ENCODE measurements around the gene UBAP2. TPM values are rescaled to one million over a fixed set of nuclear protein-coding genes. Genes with fewer than 3 reads are reported as not detected.

The UBAP2 gene
- total RNA-seq, 3 donors from 2014 or later (not counting 1 experiment from before 2014, with no cell fraction given) = 30.2 to 34.4 (median 31.1) TPM

- no peaks in the 10 kb centered on the region for H3K4me1 Mint-ChIP-seq
- intact Hi-C loops (cut with micrococcal nuclease) = no loop called here
- H3K9me3 ChIP-seq (ENCODE audit: control insufficient read depth, insufficient read depth, low read length) = no peaks in the 10 kb centered on the region
- no peak overlapping the region for H3K27ac ChIP-seq (ENCODE audit: low read length)
- no peaks in the 10 kb centered on the region for H3K27me3 ChIP-seq (ENCODE audit: control insufficient read depth, insufficient read depth, low read length)
- TF ChIP-seq CTCF (IDR thresholded peaks at IDR 0.05) = no peak
- H3K36me3 ChIP-seq (ENCODE audit: control insufficient read depth, insufficient read depth, low read length) = peaks cover 51% of the 10 kb centered on the region
- H3K27ac Mint-ChIP-seq = peak overlapping the region in 1 of 2 donors; percentile 5
- H3K4me3 ChIP-seq (ENCODE audit: low read length) = no peak overlapping the region
- no peaks in the 10 kb centered on the region for H3K27me3 Mint-ChIP-seq (ENCODE audit: low read depth in 2 of 2)
- no peaks in the 10 kb centered on the region for H3K9me3 Mint-ChIP-seq
- no peak overlapping the region for H3K4me3 Mint-ChIP-seq
- DNase-seq = no peak
- H3K36me3 Mint-ChIP-seq = peaks cover 14% of the 10 kb centered on the region
- no peak for ATAC-seq
- H3K4me1 ChIP-seq (ENCODE audit: control insufficient read depth, insufficient read depth, low read length) = no peaks in the 10 kb centered on the region
These were observed 38.2 kb upstream of the UBAP2 start for GRCh38 chr9:34086864-34087263.

- no peaks in the 10 kb centered on the region for H3K4me1 ChIP-seq (ENCODE audit: control insufficient read depth, insufficient read depth, low read length)
- Mint-ChIP-seq H3K4me1 (no peaks in the 10 kb centered on the region), H3K27ac (peak overlapping the region; percentile 35 to 36), H3K4me3 (no peak overlapping the region), H3K27me3 (ENCODE audit: low read depth in 2 of 2) (no peaks in the 10 kb centered on the region), H3K9me3 (no peaks in the 10 kb centered on the region), H3K36me3 (peaks cover 12% of the 10 kb centered on the region)
- 89% methylated on average over 5 of the region's 6 CpGs for WGBS (ENCODE audit: insufficient coverage)
- no peaks in the 10 kb centered on the region for H3K27me3 ChIP-seq (ENCODE audit: control insufficient read depth, insufficient read depth, low read length)
- no peak overlapping the region for H3K27ac ChIP-seq (ENCODE audit: low read length)
- H3K9me3 ChIP-seq (ENCODE audit: control insufficient read depth, insufficient read depth, low read length) = no peaks in the 10 kb centered on the region
- peaks cover 43% of the 10 kb centered on the region for H3K36me3 ChIP-seq (ENCODE audit: control insufficient read depth, insufficient read depth, low read length)
- ATAC-seq (no peak), DNase-seq (no peak)
- no peak for TF ChIP-seq CTCF (IDR thresholded peaks at IDR 0.05)
- intact Hi-C loops (cut with micrococcal nuclease) = no loop called here
- no peak overlapping the region for H3K4me3 ChIP-seq (ENCODE audit: low read length)
These were observed 37.2 kb upstream of the UBAP2 start for GRCh38 chr9:34085581-34086500.

GRCh38 chr9:34084562-34084961 is 35.9 kb upstream of the UBAP2 start:
- peak overlapping the region in 1 of 2 donors; percentile 8 for H3K27ac Mint-ChIP-seq
- no peaks in the 10 kb centered on the region for H3K9me3 Mint-ChIP-seq
- intact Hi-C loops (cut with micrococcal nuclease) = no loop called here
- WGBS (ENCODE audit: insufficient coverage) = 56% methylated on average over 1 of the region's 1 CpG
- no peaks in the 10 kb centered on the region for H3K9me3 ChIP-seq (ENCODE audit: control insufficient read depth, insufficient read depth, low read length)
- H3K36me3 Mint-ChIP-seq = peaks cover 12% of the 10 kb centered on the region
- no peak overlapping the region for H3K4me3 Mint-ChIP-seq
- H3K36me3 ChIP-seq (ENCODE audit: control insufficient read depth, insufficient read depth, low read length) = peaks cover 36% of the 10 kb centered on the region
- no peak for TF ChIP-seq CTCF (IDR thresholded peaks at IDR 0.05)
- no peak for ATAC-seq
- no peaks in the 10 kb centered on the region for H3K27me3 ChIP-seq (ENCODE audit: control insufficient read depth, insufficient read depth, low read length)
- no peak overlapping the region for H3K4me3 ChIP-seq (ENCODE audit: low read length)
- DNase-seq = no peak
- no peaks in the 10 kb centered on the region for H3K4me1 Mint-ChIP-seq
- H3K4me1 ChIP-seq (ENCODE audit: control insufficient read depth, insufficient read depth, low read length) = no peaks in the 10 kb centered on the region
- no peaks in the 10 kb centered on the region for H3K27me3 Mint-ChIP-seq (ENCODE audit: low read depth in 2 of 2)
- H3K27ac ChIP-seq (ENCODE audit: low read length) = no peak overlapping the region

Data from natural killer cell (primary cell).